Gastroesophageal sphincter (tissue), 3 donors: ENCODE data around the gene RPP21.

Source experiments
- CTCF ChIP-seq, 4 experiments: fragments of 200-600 bp in 2 of 4; fragments of 450-650 bp in 2 of 4; sonication (generic) in 1 of 4; IDR thresholded peaks; one replicate each; pipeline ENCODE4 v1.5.1; 2017 to 2019; ENCODE audit warnings: antibody characterized with exemption in 4 of 4, mild to moderate bottlenecking in 2 of 4, moderate library complexity in 2 of 4
- POLR2A ChIP-seq, 2 donors: fragments of 450-650 bp; IDR thresholded peaks; one replicate each; pipeline ENCODE4 v1.6.1; 2017; ENCODE audit warnings: antibody characterized with exemption in 2 of 2, mild to moderate bottlenecking in 2 of 2, moderate library complexity in 1 of 2
- POLR2AphosphoS5 ChIP-seq: sonication (generic); formaldehyde crosslinking; IDR thresholded peaks from one replicate; pipeline ENCODE4 v1.6.1; 2017; ENCODE audit warnings: antibody characterized with exemption

- no peak for TF ChIP-seq CTCF (IDR thresholded peaks at IDR 0.05)
- no peak for TF ChIP-seq POLR2AphosphoS5
- TF ChIP-seq POLR2A (IDR thresholded peaks at IDR 0.05), result no peak
Observed at GRCh38 chr6:30327232-30327746, 17.7 kb upstream of the RPP21 start.
